DOHH2 (cell line): ENCODE measurements around the gene TMEM250.

Experiments
- H3F3A ChIP-seq: fragments of 200-600 bp; sonication (generic), shearing (Covaris generic); 2 replicates; pipeline ENCODE4 v1.6.0; 2016; ENCODE audit warnings: antibody characterized with exemption, mild to moderate bottlenecking; ENCODE audit not compliant: control insufficient read depth, insufficient read depth
- H3K27ac ChIP-seq: fragments of 200-600 bp; sonication (generic); 2 replicates; pipeline ENCODE4 v1.5.1; 2014; ENCODE audit warnings: low read depth, mild to moderate bottlenecking, low read length, moderate library complexity
- H3K27me3 ChIP-seq: fragments of 200-600 bp; sonication (generic); 2 replicates; pipeline ENCODE4 v1.6.1; 2014; ENCODE audit warnings: mild to moderate bottlenecking, low read length, mixed read lengths; ENCODE audit not compliant: control insufficient read depth
- H3K36me3 ChIP-seq: fragments of 200-600 bp; sonication (generic); 2 replicates; pipeline ENCODE4 v1.6.1; 2014; ENCODE audit warnings: mild to moderate bottlenecking, low read length, moderate library complexity, mixed read lengths; ENCODE audit not compliant: control insufficient read depth
- H3K4me1 ChIP-seq: fragments of 200-600 bp; sonication (generic); 2 replicates; pipeline ENCODE4 v1.6.1; 2014; ENCODE audit warnings: mild to moderate bottlenecking, low read length, mixed read lengths; ENCODE audit not compliant: control insufficient read depth
- H3K4me2 ChIP-seq: fragments of 200-600 bp; sonication (generic); 2 replicates; pipeline ENCODE4 v1.6.0; 2014; ENCODE audit warnings: mild to moderate bottlenecking, low read length, moderate library complexity
- H3K4me3 ChIP-seq: fragments of 200-600 bp; sonication (generic); 2 replicates; pipeline ENCODE4 v1.5.1; 2014; ENCODE audit warnings: mild to moderate bottlenecking, low read length, mixed read lengths
- H3K79me2 ChIP-seq: fragments of 200-600 bp; sonication (generic); 2 replicates; pipeline ENCODE4 v1.6.1; 2014; ENCODE audit warnings: mild to moderate bottlenecking, low read length, mixed read lengths; ENCODE audit not compliant: control insufficient read depth
- H3K9me2 ChIP-seq: fragments of 200-600 bp; sonication (generic); replicated peaks from 2 replicates; pipeline ENCODE4 v1.6.1; 2014; ENCODE audit warnings: mild to moderate bottlenecking, low read length, mixed read lengths; ENCODE audit not compliant: control insufficient read depth
- H3K9me3 ChIP-seq: fragments of 200-600 bp; sonication (generic); 2 replicates; pipeline ENCODE4 v1.6.1; 2014; ENCODE audit warnings: antibody characterized with exemption, low read length, mixed read lengths; ENCODE audit not compliant: control insufficient read depth, insufficient read depth
- H4K20me1 ChIP-seq: fragments of 200-600 bp; sonication (generic); 2 replicates; pipeline ENCODE4 v1.6.0; 2014; ENCODE audit warnings: low read depth, mild to moderate bottlenecking, antibody characterized with exemption, low read length, moderate library complexity; ENCODE audit not compliant: control insufficient read depth, insufficient read depth
- CTCF ChIP-seq: fragments of 200-600 bp; sonication (generic); IDR thresholded peaks from one replicate; pipeline ENCODE4 v1.5.1; 2014; ENCODE audit warnings: antibody characterized with exemption, mild to moderate bottlenecking, low read depth, low read length; ENCODE audit not compliant: poor library complexity, severe bottlenecking
- EZH2phosphoT487 ChIP-seq: fragments of 200-600 bp; sonication (generic); IDR thresholded peaks from 2 replicates; pipeline ENCODE4 v1.6.1; 2017; ENCODE audit warnings: borderline replicate concordance, mild to moderate bottlenecking, antibody characterized with exemption, low read length, moderate library complexity, mixed read lengths

Gene TMEM250

GRCh38 chr9:136086213-136086881 is 32.3 kb downstream of the TMEM250 start:
- Histone ChIP-seq H3K4me1 (peaks cover 11% of the 10 kb centered on the region), H3K36me3 (no peaks in the 10 kb centered on the region), H3K4me3 (no peak overlapping the region), H3F3A (peaks cover 4% of the 10 kb centered on the region), H4K20me1 (no peaks in the 10 kb centered on the region), H3K9me3 (no peaks in the 10 kb centered on the region), H3K27me3 (peaks cover 5% of the 10 kb centered on the region; the same call in 1 of the 2 replicates), H3K4me2 (no peak overlapping the region), H3K27ac (no peak overlapping the region), H3K9me2 (no peaks in the 10 kb centered on the region), H3K79me2 (no peaks in the 10 kb centered on the region)
- TF ChIP-seq CTCF (no peak), EZH2phosphoT487 (no peak)

GRCh38 chr9:136085815-136086212 is 32.9 kb downstream of the TMEM250 start:
- Histone ChIP-seq H4K20me1 (no peaks in the 10 kb centered on the region), H3F3A (peaks cover 4% of the 10 kb centered on the region), H3K4me2 (no peak overlapping the region), H3K4me1 (peaks cover 11% of the 10 kb centered on the region), H3K27ac (no peak overlapping the region), H3K27me3 (peaks cover 5% of the 10 kb centered on the region; the same call in 1 of the 2 replicates), H3K9me2 (no peaks in the 10 kb centered on the region), H3K9me3 (no peaks in the 10 kb centered on the region), H3K4me3 (no peak overlapping the region), H3K36me3 (no peaks in the 10 kb centered on the region), H3K79me2 (no peaks in the 10 kb centered on the region)
- TF ChIP-seq CTCF: no peak
- TF ChIP-seq EZH2phosphoT487: no peak

GRCh38 chr9:136084063-136084944 is 34.4 kb downstream of the TMEM250 start:
- Histone ChIP-seq H3K9me2 (no peaks in the 10 kb centered on the region), H4K20me1 (no peaks in the 10 kb centered on the region), H3K27ac (no peak overlapping the region), H3K4me2 (no peak overlapping the region), H3K36me3 (no peaks in the 10 kb centered on the region), H3F3A (no peaks in the 10 kb centered on the region), H3K9me3 (no peaks in the 10 kb centered on the region), H3K27me3 (peaks cover 5% of the 10 kb centered on the region; the same call in 1 of the 2 replicates), H3K4me3 (no peak overlapping the region), H3K79me2 (no peaks in the 10 kb centered on the region), H3K4me1 (peaks cover 9% of the 10 kb centered on the region)
- no peak for TF ChIP-seq CTCF
- TF ChIP-seq EZH2phosphoT487: no peak
